CD1c-positive myeloid dendritic cell (primary cell): Measurements from ENCODE around the gene TMEM14A.

ENCODE experiments used
- DNase-seq: peaks from one replicate; pipeline ENCODE4 v3.0.0-alpha.2; 2016; ENCODE audit errors: extremely low spot score

TMEM14A gene

GRCh38 chr6:52657870-52658269 is 13.0 kb upstream of the TMEM14A start:
- no peak for DNase-seq

DNA sequence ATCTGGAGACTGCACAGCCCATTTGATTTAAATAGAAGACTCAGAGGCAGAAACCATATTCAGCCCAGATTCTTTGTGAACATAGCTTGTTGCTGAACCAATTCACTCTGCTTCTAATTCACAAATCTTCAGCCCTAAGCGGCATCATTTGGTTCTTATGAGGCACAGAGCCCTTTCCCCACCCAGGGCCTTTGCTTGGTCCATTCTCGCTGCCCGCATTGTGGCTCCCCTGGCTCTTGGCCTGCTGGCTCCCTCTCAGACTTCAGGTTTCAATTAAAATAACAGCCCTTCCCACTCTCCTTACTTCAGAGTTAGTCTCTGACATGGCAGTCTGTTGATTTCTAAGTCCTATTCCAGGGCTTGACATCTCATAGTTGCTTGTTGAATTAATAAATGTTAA is 9.4 kb upstream of the TMEM14A start:
- DNase-seq = no peak

- DNase-seq = no peak
These were observed 8.9 kb upstream of the TMEM14A start for GRCh38 chr6:52662031-52662430.

DNA sequence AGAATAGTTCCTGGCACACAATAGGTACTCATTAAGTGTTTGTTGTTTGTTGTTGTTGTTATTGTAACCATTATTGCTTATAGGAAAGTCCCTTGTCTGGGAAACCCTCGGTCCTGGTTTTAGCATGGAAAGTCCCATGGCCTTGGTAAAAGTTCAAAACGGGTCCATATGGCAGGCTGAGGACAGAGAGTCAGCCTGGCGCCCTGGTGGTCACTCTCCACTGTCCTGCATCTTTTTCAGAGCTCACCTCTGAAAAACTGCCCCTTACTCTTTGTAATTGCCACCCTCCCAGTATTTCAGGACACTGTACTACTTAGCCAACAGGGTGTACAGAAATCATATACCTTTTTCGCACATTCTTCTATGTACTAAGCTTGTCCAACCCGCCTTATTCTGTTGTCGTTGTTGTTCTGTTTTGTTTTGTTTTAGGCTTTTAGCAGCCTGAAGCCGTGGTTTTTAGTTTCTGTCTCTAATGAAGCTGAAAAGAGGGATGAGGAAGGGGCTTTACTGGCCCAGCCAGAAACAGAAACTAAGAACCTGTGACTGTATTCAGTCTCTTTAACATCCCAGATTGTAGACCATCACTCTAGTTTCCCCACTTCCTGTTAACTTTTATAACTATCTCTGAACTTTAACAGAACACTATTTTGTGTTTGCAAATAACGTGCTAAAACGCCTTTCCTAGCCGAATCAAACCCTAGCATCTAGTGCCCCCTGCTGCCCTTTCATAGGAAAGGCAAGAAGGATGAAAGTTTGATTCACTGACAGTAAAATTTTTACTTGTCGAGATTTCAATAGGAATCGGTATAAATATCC is 7.6 kb upstream of the TMEM14A start:
- DNase-seq = peak; percentile 82

GRCh38 chr6:52663936-52664185 is 7.1 kb upstream of the TMEM14A start:
- DNase-seq = no peak

DNA sequence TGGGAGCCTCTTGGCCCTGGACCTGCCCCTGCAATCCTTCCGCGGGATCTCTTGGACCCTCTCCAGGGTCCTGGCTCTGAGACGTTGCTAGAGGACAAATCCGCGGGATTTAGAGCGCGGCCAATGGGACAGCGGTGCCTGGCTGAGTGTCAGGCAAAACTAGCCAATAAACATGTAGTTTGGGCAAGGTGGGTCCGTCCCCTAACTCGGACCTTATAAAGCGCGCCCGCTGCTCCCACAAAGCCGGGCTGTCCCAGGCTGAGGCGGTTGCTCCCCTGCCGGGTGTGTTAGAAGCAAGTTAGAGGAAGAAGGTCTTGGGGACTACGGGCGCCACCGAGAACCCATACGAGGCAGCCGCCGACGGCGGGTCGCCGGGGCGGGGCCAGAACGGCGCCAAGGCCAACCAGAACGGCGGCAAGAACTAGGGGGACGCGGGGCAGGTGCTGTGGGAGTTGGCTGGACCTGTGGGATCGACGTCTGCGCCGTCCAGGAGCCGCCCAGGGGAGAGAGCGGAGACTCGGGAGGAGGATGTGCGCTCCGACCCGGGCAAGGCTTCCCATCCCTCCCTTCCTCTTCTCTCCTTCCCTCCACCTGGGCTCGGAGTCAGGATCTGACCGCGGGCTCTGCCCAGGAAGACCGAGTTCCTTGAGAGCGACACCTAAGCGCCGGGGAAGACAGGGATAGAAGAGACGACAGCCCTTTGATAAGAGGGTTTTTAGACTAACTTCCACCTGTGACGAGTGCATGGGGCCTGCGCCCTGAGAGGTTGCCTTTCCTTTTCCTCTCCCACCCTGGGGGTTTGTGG is 6.5 kb upstream of the TMEM14A start:
- peak; percentile 88 for DNase-seq

DNA sequence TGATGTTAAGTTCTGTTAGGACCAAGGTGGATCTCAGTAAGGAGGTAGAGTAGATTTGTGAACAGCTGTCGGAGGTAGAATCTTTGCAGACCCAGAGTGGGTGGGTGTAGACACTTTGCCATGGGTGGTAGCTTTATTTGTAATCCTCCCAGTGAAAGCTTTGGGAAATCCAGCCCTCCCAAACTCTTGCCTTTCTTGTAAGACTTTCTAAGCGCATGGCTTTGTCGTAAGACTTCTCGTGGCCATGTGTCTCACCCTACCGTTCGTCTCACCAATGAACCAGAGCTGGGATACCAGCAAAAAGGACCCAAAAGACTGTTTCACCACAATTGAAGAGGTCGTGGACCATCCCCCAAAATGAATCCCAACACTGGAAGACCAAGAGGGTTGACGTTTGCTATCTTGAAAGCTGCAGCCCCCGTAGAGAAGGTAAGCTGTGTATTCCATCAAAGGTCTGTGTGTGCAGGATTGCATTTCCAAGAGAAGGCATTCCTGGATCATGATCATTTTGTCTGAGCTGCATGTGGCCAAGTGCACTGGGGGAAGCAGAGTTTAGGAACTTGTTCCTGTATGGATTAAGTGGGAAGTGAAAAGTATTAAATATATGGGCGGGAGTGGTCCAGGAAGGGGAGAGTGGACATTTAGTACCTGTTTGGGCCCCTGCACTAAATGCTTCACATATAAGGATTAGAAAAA is 5.8 kb upstream of the TMEM14A start:
- no peak for DNase-seq

- no peak for DNase-seq
These were observed 4.8 kb upstream of the TMEM14A start for GRCh38 chr6:52666071-52666470.

- no peak for DNase-seq
These were observed 4.4 kb upstream of the TMEM14A start for GRCh38 chr6:52666523-52666922.

GRCh38 chr6:52667572-52667971 is 3.3 kb upstream of the TMEM14A start:
- DNase-seq = peak; percentile 70

- DNase-seq = no peak
These were observed 763 bp downstream of the TMEM14A start for GRCh38 chr6:52671676-52672075.

DNA sequence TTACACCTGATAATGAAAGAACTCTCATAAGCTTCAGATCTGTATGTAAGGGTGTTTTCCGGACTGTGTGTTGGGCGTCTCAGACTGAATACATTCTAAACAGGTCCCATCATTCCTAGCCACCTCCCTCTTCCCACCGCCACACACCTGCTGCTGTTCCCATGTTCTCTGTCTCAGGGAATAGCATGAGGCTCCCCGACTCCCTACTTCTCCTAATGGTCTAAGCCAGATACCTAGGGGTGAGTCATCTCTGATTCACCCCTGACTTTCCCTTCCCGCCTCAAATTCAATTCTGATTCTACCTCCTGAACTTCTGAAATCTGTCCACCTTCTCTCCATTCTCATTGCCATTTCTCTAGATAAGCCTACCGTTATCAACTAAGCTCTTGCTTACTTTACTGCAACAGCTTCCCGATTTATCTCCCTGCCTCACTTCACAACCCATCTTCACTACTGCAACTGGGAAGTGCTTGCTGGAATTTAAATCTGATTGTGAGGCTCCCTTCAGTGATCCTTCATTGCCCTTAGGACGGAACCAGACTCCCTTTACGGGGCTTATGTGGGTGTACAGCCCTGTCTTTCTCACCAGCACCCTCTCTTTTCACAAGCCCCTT is 1.6 kb downstream of the TMEM14A start:
- DNase-seq = no peak

DNA sequence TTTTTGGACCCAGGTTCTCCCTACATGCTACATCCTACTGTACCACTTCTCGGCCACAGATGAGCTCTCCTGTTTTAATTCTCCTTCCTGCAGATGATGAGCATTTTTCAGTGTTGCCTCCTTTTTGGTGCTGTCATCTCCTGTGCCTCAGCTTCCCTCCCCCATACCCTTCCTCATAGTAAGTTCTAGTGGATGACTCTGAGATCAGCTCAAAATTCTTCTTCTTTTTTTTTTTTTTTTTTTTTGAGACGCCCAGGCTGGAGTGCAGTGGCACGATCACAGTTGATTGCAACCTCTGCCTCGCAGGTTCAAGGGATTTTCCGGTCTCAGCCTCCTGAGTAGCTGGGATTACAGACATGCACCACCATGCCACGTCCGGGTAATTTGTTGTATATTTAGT is 3.8 kb downstream of the TMEM14A start:
- no peak for DNase-seq

DNA sequence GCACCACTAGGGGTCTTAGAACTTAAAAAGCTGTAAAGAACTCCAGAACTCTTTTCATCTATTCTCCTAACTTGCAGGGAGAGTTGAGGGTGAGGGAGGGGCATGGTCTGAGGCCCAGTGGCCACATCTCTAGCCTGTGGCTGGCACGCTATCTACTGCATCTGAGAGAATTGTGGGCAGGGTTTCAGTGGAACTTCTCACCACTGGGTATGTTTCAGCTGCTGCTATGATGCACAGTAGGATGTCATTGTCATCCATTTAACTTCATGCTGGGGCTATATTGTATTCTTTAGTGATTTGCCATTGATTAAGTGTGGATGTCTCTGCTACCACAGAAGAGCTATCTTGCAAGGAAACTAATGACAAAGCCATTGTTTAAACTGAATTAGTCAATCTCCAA is 4.5 kb downstream of the TMEM14A start:
- no peak for DNase-seq

DNA sequence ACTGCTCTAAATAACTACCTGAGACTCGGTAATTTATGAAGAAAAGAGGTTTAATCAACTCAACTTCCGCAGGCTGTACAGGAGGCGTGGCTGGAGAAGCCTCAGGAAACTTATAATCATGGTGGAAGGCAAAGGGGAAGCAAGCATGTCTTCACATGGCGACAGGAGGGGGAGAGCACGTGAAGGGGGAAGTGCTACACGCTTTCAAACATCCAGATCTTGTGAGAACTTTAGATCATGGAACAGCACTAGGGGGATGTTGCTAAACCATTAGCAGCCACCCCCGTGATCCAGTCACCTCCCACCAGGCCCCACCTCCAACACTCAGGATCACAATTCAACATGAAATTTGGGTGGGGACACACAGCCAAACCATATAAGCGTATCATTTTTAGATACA is 5.7 kb downstream of the TMEM14A start:
- peak; percentile 49 for DNase-seq

DNA sequence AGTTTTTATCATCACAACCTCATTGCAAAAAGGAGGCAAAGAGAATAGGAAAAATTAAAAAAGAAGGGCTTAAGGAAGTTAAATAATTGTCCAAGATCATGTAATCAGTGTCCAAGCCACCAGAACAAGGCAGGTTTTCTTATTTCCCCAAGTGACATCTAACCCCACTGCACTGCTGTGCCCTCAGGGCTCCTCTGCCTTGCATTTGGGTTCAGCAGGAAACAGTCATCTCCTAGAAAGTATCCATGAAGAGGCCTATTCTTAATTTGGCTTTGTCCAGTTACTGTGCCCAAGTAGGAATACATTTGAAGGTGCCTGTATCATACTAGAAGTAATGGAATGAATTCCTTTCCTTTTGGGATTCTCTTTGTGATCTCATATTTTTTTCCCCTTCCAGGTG is 10.5 kb downstream of the TMEM14A start:
- DNase-seq = no peak

- no peak for DNase-seq
These were observed 16.2 kb downstream of the TMEM14A start for GRCh38 chr6:52686878-52687699.

- no peak for DNase-seq
These were observed 18.9 kb downstream of the TMEM14A start for GRCh38 chr6:52689857-52690256.

- DNase-seq = no peak
These were observed 20.8 kb downstream of the TMEM14A start for GRCh38 chr6:52691718-52692117.

- no peak for DNase-seq
These were observed 22.9 kb downstream of the TMEM14A start for GRCh38 chr6:52693773-52694172.

DNA sequence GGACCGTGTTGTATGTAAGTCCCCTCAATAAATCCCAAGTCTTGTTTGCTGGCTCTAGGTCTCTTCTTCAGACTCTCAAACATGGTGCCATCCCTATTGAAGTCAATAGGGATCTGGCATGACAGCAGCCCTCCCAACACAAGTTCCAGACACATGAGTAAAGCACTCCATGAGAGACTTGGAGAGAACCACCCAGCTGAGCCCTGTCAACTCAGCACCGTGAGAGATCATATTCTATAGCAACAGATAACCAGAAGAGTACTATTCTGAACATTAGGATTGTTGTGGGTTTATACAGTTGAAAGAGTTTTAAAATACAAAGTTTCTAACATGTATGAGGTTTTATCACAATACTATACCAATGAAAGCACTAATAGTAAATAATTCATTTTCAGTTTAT is 23.5 kb downstream of the TMEM14A start:
- no peak for DNase-seq

DNA sequence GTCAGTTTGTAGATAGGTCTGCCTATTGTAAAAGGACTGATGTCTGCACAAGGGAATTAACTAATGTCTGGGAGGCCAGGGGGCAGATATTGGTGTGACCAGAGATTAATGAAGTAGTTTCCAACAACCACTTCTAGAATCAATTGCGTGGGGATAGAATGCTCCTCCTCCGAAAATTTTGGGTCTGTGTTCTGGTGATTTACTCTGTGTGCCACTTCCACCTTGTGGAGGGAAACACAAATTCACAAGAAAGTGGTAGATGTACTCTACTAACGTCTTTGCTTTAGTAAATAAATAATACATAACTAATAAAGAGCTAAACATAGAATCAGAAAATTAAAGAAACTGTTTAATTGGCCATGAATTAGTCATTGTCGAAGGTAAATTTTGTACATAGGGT is 25.5 kb downstream of the TMEM14A start:
- DNase-seq = no peak
